NCI-H2029 treated with DMSO at 0.1 percent for 48 hours (cell line): ENCODE results near the gene PRSS22.

Experiments used
- DNase-seq: peaks from one replicate; lab custom pipeline; 2025; lab: John Stamatoyannopoulos, UW

Gene PRSS22

DNA sequence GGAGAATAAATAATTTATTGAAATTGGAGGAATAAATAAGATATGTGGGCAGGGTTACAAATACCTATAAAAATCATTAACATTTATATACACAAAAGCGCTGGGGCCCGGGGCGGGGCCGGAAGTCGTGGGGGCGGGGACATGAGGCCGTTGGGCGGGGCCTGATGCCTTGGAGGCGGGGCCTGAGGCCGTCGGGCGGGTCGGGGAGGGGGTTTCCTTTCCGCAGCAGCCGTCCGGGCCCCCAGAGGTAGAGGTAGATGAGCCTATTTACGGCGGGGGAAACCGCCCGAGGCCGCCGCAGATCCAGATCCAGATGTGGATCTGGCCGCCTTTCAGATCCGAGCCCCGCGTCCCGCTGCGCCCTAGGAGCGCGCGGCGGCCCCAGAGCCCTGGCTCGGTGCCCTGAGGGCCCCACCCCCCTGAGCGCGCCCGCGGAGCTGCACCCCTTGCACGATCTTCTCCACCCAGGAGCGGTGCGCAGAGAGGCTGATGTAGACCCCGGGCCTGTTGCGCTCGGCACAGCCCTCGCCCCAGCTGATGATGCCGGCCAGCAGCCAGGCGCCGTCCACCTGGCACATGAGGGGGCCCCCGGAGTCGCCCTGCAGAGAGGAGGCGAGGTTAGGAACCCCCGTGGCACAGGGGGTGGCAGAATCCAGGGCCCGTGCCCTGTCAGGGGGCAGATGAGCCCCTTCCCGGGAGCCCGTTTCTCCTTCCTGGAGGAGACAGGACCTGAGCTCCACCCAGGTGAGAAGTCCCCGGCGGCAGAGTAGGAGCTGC is 5.1 kb downstream of the PRSS22 start:
- no peak for DNase-seq

GRCh38 chr16:2852003-2852730 is 5.8 kb downstream of the PRSS22 start:
- DNase-seq, result no peak

GRCh38 chr16:2848933-2849725 is 8.8 kb downstream of the PRSS22 start:
- no peak for DNase-seq

- DNase-seq, result no peak
These were observed 11.3 kb downstream of the PRSS22 start for GRCh38 chr16:2846511-2847310.

DNA sequence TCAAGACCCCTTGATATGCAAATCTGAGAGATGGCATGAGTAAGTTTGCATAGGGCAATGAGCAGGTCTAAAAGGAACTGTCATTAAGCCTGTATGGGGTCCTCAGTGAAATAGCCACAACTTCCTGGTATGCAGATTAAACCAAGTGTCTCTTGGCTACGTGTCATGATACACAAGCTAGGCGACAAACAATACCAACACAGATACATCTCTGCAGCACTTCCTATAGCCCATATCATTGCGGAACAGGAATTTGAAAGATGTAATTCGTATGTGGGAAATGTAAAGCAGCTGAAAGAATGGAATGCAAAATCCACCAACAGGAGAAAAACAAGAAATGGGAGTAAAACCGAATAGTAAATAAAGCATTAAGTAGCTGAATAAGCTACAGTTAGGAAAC is 12.9 kb downstream of the PRSS22 start:
- no peak for DNase-seq

- DNase-seq, result no peak
These were observed 14.4 kb downstream of the PRSS22 start for GRCh38 chr16:2843526-2843925.

DNA sequence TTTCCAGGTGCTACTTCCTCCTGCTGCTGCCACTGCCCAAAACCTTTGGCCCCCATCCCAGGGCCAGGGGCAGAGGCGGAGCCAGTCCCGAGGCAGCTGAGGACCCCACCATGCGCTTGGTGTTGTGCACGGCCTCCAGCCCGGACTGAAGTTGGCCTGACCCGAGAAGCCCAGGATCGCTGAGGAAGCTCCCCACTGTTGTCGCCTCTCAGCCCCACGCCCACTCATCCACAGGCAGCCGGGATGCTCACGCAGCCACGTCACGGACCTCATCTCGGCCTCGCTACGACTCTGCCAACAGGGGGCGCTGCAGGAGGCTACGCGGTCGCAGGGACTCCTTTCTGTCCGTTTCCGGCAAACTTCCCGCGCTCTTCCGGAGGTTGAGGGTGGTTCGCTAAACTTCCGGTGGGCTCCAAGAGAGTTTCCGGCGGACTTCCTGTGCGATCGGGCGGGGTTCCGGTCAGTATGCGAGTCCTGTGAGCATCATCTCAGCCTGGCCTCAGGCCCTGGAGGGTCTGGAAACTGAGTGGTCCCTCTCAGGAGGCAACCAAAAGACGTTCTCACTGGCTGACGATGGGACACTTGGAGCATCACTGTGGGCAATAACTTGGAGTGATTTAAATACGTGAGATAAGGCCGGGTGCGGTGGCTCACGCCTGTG is 15.5 kb downstream of the PRSS22 start:
- no peak for DNase-seq

GRCh38 chr16:2841606-2842339 is 16.2 kb downstream of the PRSS22 start:
- no peak for DNase-seq

- no peak for DNase-seq
These were observed 17.1 kb downstream of the PRSS22 start for GRCh38 chr16:2840914-2841313.

GRCh38 chr16:2839650-2840450 is 18.1 kb downstream of the PRSS22 start:
- no peak for DNase-seq

DNA sequence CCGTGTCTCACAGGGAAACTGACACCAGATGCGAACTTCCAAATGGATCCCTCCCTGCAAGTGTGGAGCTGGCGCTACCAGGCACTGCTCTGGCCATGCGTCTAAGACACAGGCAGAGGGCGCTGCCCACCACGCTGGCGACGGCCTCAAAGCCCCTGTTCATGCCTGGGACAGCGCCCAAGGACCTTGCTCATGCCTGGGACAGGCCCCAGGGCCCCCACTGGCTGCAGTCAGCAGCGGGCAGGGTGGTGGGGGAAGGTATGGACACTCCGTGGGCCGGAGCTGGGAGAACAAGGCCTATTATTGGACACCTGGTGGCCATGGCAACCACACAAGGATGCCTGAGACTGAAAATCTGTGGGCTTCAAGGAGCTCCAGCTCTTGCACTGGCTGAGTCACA is 19.0 kb downstream of the PRSS22 start:
- DNase-seq, result no peak

DNA sequence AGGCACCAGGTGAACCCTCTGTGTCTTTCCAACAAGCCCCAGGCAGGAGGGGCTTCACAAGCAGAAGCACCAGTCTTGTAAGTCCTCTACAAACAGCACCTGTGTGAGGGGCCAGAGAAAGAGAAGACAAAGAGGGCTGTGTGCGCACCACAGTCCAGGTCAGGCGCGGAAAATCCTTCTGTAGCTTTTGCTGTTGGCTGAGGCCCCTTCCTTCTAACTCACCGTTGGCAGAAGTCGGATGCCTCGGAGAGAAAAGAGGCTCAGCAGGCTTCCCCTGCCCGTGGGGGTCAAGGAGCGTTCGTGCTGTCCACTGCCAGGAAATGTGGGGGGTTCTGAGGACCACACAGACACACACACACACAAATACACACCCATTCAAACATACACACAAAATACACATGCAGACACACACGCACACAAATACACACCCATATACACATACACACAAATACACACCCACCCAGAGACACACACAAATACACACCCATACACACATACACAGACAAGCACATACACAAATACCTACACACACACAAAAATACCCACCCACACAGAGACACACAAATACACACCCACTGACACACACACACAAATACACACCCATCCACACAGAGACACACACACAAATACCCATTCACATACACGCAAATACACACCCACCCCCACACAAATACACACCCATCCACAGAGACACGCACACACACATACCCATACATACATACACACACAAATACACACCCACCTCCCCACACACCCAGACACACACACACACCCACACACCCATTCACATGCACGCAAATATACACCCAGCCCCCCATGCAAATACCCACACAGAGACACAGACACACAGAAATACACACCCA is 21.1 kb downstream of the PRSS22 start:
- no peak for DNase-seq

DNA sequence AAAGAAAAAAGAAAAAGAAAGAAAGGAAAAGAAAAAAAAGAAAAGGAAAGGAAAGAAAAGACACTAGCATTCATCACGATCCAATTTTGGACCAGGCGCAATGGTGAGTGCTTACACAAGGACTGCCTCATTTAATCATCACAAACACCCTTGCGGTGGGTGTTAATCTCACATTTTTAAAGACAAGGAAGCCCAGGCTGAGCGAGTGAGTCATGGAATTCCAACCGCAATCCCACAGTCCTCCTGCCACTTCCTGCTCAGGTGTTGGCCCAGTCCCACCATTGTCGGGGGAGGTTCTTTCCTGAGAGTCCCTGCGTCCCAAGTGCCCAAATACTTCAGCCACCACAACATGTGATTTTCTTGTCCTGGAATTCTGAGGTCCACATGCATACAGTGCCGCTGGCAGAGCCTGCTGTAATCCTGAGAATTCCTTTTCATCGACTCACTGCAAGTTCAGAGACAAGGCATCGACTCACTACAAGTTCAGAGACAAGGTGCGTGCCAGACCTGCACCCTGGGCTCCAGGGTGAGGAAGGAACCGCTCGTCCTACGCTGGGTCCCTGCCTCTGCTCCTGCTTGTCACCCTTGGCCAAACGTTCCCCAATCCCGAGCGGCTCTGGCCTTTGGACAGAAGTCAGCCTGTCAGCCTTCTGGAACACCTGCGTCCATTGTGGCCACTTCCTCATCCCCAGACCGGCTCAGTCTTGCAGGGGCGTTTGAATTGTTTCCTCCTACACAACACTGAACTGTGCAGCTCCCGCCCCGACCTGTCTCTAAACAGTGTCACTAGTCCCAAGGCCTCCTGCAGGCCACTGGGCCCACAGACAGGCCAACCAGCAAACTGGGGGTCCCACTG is 22.1 kb downstream of the PRSS22 start:
- no peak for DNase-seq

- DNase-seq, result no peak
These were observed 23.0 kb downstream of the PRSS22 start for GRCh38 chr16:2834968-2835367.

DNA sequence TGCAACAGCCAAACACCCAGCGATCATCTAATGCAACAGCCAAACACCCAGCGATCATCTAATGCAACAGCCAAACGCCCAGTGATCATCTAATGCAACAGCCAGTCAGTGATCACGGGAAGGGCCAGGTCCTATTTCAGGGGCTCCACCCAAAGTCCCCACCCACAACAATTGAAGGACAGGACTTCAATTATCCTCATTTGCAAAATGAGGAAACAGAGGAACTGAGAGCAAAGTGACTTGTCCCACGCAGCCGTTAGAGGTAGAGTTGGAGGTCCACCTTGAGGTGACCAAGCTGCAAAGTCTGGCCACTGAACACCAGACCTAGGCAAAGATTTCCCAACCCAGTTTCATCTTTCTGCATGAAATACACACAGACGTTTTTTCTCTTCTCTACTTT is 24.2 kb downstream of the PRSS22 start:
- DNase-seq, result no peak

DNA sequence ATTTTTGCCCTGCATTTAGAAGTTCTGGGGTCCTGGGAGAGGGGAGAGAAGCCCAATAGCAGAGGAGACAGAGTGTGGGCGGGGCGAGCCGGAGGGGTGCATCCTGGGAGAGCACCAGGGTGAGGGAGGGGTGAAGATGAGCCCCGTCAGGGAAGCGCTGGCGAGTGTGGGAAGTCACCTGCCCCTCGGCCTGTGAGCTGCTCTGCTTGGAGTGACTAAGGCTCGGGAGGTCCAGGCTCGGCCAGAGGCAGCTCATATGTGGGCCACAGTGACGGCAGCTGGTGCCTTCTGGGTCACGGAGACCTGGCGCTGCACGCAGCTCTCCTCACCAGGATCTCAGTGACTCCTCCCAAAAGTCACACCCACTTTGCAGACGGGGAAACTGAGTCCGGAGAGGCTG is 26.8 kb downstream of the PRSS22 start:
- DNase-seq, result no peak

DNA sequence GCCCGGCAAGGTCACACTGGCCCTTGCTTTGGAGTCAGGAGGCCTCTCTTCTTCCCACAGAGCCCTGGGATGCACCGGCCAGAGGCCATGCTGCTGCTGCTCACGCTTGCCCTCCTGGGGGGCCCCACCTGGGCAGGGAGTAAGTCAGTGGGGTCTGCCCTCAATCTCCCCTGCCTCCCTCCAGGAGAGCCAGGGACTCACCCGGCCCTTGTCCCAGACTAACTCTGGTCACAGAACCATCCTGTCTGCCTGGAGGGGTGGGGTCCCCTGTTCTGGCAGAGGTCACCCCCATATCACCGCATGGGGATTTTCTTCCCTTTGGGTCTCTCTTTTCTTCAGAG is 27.6 kb downstream of the PRSS22 start:
- no peak for DNase-seq
